Measurements from ENCODE around the gene UGT1A9.

Gene UGT1A9

GRCh38 chr2:233658610-233659009, 13.1 kb upstream of the UGT1A9 start:
- in situ Hi-C loops (cut with HindIII; ENCODE audit: low pct_unique_long_range_greater_than_20kb, low sequenced_read_pairs), result no loop called here
- no peak for TF ChIP-seq JUND (IDR thresholded peaks at IDR 0.05; ENCODE audit: low read depth)
- no peak for DNase-seq (ENCODE audit: low read depth in 1 of 2, low spot score in 1 of 2)

- no peak for TF ChIP-seq JUND (IDR thresholded peaks at IDR 0.05; ENCODE audit: low read depth)
- no peak for DNase-seq (ENCODE audit: low read depth in 1 of 2, low spot score in 1 of 2)
- in situ Hi-C loops (cut with HindIII; ENCODE audit: low pct_unique_long_range_greater_than_20kb, low sequenced_read_pairs), result no loop called here
Observed at GRCh38 chr2:233663911-233664310, 7.8 kb upstream of the UGT1A9 start.

- in situ Hi-C loops (cut with HindIII; ENCODE audit: low pct_unique_long_range_greater_than_20kb, low sequenced_read_pairs), result no loop called here
- no peak for DNase-seq (ENCODE audit: low read depth in 1 of 2, low spot score in 1 of 2)
- no peak for TF ChIP-seq JUND (IDR thresholded peaks at IDR 0.05; ENCODE audit: low read depth)
Observed at GRCh38 chr2:233668605-233669260, 3.0 kb upstream of the UGT1A9 start.

- no peak for TF ChIP-seq JUND (IDR thresholded peaks at IDR 0.05; ENCODE audit: low read depth)
- in situ Hi-C loops (cut with HindIII; ENCODE audit: low pct_unique_long_range_greater_than_20kb, low sequenced_read_pairs), result no loop called here
- no peak for DNase-seq (ENCODE audit: low read depth in 1 of 2, low spot score in 1 of 2)
Observed at GRCh38 chr2:233672886-233673285, 1.2 kb downstream of the UGT1A9 start.

DNA sequence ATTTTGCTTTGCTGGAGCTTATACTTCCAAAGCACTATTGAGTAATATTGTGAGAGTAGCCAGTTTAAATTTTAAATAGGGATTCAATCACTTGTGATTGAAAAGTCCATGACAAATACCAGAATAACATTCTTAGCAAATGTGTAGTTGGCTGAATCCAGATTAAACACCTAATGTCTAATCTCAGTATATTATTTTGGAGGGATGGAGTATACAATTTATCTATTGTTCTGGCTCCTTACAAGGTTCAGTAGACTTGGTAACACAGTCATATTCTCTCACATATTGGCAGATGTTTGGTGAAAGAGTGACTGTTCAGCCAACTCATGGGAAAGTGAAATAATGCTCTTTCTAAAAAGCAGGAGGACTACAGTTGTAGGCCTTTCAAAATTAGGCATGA, 2.2 kb downstream of the UGT1A9 start:
- DNase-seq (ENCODE audit: low read depth in 1 of 2, low spot score in 1 of 2), result no peak
- TF ChIP-seq JUND (IDR thresholded peaks at IDR 0.05; ENCODE audit: low read depth), result no peak
- in situ Hi-C loops (cut with HindIII; ENCODE audit: low pct_unique_long_range_greater_than_20kb, low sequenced_read_pairs), result no loop called here

GRCh38 chr2:233674314-233674713, 2.6 kb downstream of the UGT1A9 start:
- in situ Hi-C loops (cut with HindIII; ENCODE audit: low pct_unique_long_range_greater_than_20kb, low sequenced_read_pairs), result no loop called here
- no peak for DNase-seq (ENCODE audit: low read depth in 1 of 2, low spot score in 1 of 2)
- no peak for TF ChIP-seq JUND (IDR thresholded peaks at IDR 0.05; ENCODE audit: low read depth)

DNA sequence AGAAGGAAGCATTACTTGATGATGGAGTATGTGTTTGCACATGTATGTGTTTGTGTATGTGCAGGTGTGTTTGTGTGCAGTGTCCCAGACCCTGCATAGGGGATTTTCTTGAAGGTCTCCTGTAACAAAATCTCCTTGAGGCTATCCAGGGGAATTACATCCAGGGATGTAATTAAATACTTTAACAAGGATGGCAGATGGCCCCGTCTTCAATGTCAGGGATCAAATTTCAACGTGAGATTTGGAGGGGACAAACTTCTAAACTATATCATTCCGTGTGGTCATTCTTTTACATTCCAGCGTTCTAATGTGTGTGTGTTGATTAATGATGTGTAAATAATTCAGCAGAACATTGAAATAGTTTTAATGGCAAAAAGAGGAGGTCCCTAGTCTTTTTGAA, 3.3 kb downstream of the UGT1A9 start:
- no peak for DNase-seq (ENCODE audit: low read depth in 1 of 2, low spot score in 1 of 2)
- no peak for TF ChIP-seq JUND (IDR thresholded peaks at IDR 0.05; ENCODE audit: low read depth)
- in situ Hi-C loops (cut with HindIII; ENCODE audit: low pct_unique_long_range_greater_than_20kb, low sequenced_read_pairs), result no loop called here

GRCh38 chr2:233676046-233676445, 4.3 kb downstream of the UGT1A9 start:
- no peak for TF ChIP-seq JUND (IDR thresholded peaks at IDR 0.05; ENCODE audit: low read depth)
- no peak for DNase-seq (ENCODE audit: low read depth in 1 of 2, low spot score in 1 of 2)
- in situ Hi-C loops (cut with HindIII; ENCODE audit: low pct_unique_long_range_greater_than_20kb, low sequenced_read_pairs), result no loop called here

DNA sequence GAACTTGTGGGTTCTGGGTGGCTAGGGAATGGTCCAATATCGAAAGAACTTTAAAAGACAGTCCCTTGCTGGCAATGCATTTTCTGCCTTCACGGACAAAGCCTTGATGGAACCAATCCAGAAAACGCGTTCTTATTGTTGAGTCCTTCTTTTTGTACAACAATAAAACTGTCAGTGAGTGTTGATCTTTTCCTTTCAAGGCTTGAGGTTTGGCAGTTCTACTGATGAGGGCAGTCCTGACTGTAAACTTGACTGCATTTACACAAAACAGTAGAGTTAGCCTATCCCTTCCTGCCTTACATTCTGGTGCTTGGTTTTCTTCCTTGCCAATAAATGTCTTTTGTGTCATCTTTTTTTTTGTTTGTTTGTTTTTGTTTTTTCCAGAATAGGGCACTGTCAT, 7.5 kb downstream of the UGT1A9 start:
- no peak for TF ChIP-seq JUND (IDR thresholded peaks at IDR 0.05; ENCODE audit: low read depth)
- no peak for DNase-seq (ENCODE audit: low read depth in 1 of 2, low spot score in 1 of 2)
- in situ Hi-C loops (cut with HindIII; ENCODE audit: low pct_unique_long_range_greater_than_20kb, low sequenced_read_pairs), result no loop called here

DNA sequence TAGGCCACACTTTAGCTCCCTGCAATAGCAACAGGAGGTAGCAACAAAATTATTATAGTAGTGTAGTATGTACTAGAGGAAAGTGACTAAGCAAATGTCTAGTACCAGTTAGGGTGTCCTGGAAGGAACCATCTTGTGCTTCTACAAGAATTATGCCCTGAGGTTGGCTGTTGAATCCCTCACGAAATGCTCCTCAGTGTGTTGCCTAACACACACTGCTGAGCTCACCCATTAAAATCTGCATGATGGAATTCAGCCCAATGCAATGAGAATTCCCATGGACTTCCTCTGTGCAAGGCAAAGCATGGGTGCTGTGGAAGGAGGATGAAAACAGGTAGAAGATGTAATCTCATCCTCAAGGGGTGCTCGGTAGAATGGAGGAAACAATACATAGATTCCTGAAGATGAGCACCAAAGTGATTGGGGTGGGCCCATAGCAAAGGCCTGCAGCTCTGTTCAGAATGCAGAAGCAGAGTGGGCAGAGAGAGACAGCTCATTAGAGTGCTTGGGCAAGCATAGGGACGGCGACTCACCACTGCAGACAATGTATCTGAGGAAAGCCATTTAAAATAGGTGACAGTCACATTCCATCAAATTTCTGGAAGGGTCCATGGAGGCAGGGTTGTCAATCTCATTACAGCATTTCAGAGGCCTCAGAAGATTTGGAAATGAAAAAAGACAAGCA, 8.8 kb downstream of the UGT1A9 start:
- in situ Hi-C loops (cut with HindIII; ENCODE audit: low pct_unique_long_range_greater_than_20kb, low sequenced_read_pairs), result no loop called here
- no peak for DNase-seq (ENCODE audit: low read depth in 1 of 2, low spot score in 1 of 2)
- no peak for TF ChIP-seq JUND (IDR thresholded peaks at IDR 0.05; ENCODE audit: low read depth)

- in situ Hi-C loops (cut with HindIII; ENCODE audit: low pct_unique_long_range_greater_than_20kb, low sequenced_read_pairs), result no loop called here
- no peak for DNase-seq (ENCODE audit: low read depth in 1 of 2, low spot score in 1 of 2)
- TF ChIP-seq JUND (IDR thresholded peaks at IDR 0.05; ENCODE audit: low read depth), result no peak
Observed at GRCh38 chr2:233681521-233682099, 9.9 kb downstream of the UGT1A9 start, which contains the start of gene UGT1A7. UGT1A7 (plus strand) TSS chr2:233681901; CDS start chr2:233681938, 37 bp downstream.

DNA sequence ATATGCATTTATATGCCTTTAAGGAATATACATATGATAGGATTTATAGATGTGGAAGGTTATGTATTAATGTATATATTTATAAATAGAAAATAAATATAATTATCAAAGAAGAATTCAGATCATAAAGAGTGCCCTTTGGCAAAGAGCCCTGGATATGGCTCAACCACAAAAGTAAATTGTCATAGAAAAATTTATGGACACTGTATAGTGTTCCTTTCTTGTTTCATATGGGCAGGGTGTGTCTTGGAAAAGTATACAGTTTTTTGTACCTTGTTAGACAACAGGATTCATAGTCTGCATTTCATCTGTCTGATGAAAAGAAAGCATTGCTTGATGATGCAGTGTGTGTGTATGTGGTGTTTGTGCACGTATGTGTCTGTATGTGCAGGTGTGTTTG, 12.9 kb downstream of the UGT1A9 start:
- in situ Hi-C loops (cut with HindIII; ENCODE audit: low pct_unique_long_range_greater_than_20kb, low sequenced_read_pairs), result no loop called here

GRCh38 chr2:233686928-233687327, 15.2 kb downstream of the UGT1A9 start:
- no peak for DNase-seq (ENCODE audit: low read depth in 1 of 2, low spot score in 1 of 2)
- TF ChIP-seq JUND (IDR thresholded peaks at IDR 0.05; ENCODE audit: low read depth), result no peak
- in situ Hi-C loops (cut with HindIII; ENCODE audit: low pct_unique_long_range_greater_than_20kb, low sequenced_read_pairs), result no loop called here

More for the DNA sequence above, 12.9 kb downstream of the UGT1A9 start:
- TF ChIP-seq JUND (IDR thresholded peaks at IDR 0.05; ENCODE audit: low read depth), result no peak
- no peak for DNase-seq (ENCODE audit: low read depth in 1 of 2, low spot score in 1 of 2)

All from T47D (cell line).